Suprapubic skin (tissue), 4 donors: ENCODE results near the gene LRRC46.

Experiments used
- CTCF ChIP-seq, 2 donors: fragments of 200-600 bp in 1 of 2; fragments of 450-650 bp in 1 of 2; sonication (generic) in 1 of 2; IDR thresholded peaks; one replicate each; pipeline ENCODE4 v1.5.1; 2016 to 2019; ENCODE audit warnings: antibody characterized with exemption in 2 of 2, mild to moderate bottlenecking in 1 of 2, moderate library complexity in 1 of 2
- EP300 ChIP-seq: sonication (generic); formaldehyde crosslinking; IDR thresholded peaks from one replicate; pipeline ENCODE4 v1.6.1; 2017; ENCODE audit warnings: antibody characterized with exemption
- POLR2A ChIP-seq, 2 donors: fragments of 450-650 bp; IDR thresholded peaks; one replicate each; pipeline ENCODE4 v1.6.1; 2017; ENCODE audit warnings: antibody characterized with exemption in 2 of 2, mild to moderate bottlenecking in 2 of 2, moderate library complexity in 2 of 2
- POLR2AphosphoS5 ChIP-seq, 3 donors: sonication (generic); formaldehyde crosslinking; IDR thresholded peaks; one replicate each; pipeline ENCODE4 v1.6.1; 2017; ENCODE audit warnings: antibody characterized with exemption in 3 of 3

GRCh38 chr17:47813077-47813476, 18.4 kb upstream of the LRRC46 start:
- TF ChIP-seq CTCF (IDR thresholded peaks at IDR 0.05) (no peak), POLR2A (IDR thresholded peaks at IDR 0.05) (no peak), POLR2AphosphoS5 (IDR thresholded peaks at IDR 0.05) (no peak), EP300 (no peak)
